Measurements from ENCODE around the gene IL17RD.
A peak's percentile ranks its signal among the peaks of the same experiment; 100 is the strongest.

The IL17RD gene

GRCh38 chr3:57077630-57078343, 87.4 kb downstream of the IL17RD start:
- no peak overlapping the region for H3K4ac ChIP-seq (ENCODE audit: low read length)
- no peak for DNase-seq (ENCODE audit: low spot score)
- H3K27ac ChIP-seq (replicated peaks; ENCODE audit: low read length): no peak overlapping the region
- no peaks in the 10 kb centered on the region for H3K9me3 ChIP-seq (replicated peaks in 1 of 2; ENCODE audit: control insufficient read depth in 2 of 2, insufficient read depth in 1 of 2, low read depth in 1 of 2, low read length in 2 of 2)
- H2AFZ ChIP-seq (ENCODE audit: low read length): peak overlapping the region; percentile 99
- H3K36me3 ChIP-seq (replicated peaks in 1 of 2; ENCODE audit: control insufficient read depth in 2 of 2, insufficient read depth in 2 of 2, low read length in 2 of 2): no peaks in the 10 kb centered on the region
- H3K14ac ChIP-seq (ENCODE audit: low read length): no peak overlapping the region
- no peak overlapping the region for H4K91ac ChIP-seq (ENCODE audit: low read depth, low read length, poor library complexity)
- H3K4me2 ChIP-seq (ENCODE audit: insufficient read depth, low read length, poor library complexity, severe bottlenecking): peak overlapping the region; percentile 100
- no peak overlapping the region for H2AK5ac ChIP-seq (ENCODE audit: low read depth, low read length)
- no peak overlapping the region for H2BK12ac ChIP-seq (ENCODE audit: low read length)
- peak overlapping the region; percentile 61 to 88 for H3K4me3 ChIP-seq (ENCODE audit: low read length in 2 of 2)
- no peak overlapping the region for H2BK5ac ChIP-seq (ENCODE audit: low read length)
- no peaks in the 10 kb centered on the region for H3K79me1 ChIP-seq (ENCODE audit: low read depth, low read length)
- H3K23ac ChIP-seq (ENCODE audit: low read depth, low read length, poor library complexity): no peak overlapping the region
- no CpG with 5 or more reads among the region's 9 CpGs for WGBS, 2 donors (ENCODE audit: extremely low coverage in 2 of 2, insufficient read length in 2 of 2, insufficient replicate concordance in 1 of 2)
- H3K9ac ChIP-seq (ENCODE audit: low read depth, low read length, poor library complexity): no peak overlapping the region
- H2BK120ac ChIP-seq (ENCODE audit: low read depth, low read length): no peak overlapping the region
- H4K8ac ChIP-seq (ENCODE audit: low read depth, low read length): no peak overlapping the region
- H3K18ac ChIP-seq (ENCODE audit: low read length): no peak overlapping the region
- peaks cover 0 to 44% (median 26%) of the 10 kb centered on the region in 3 experiments for H3K27me3 ChIP-seq (ENCODE audit: control insufficient read depth in 3 of 3, insufficient read depth in 3 of 3, low read depth in 1 of 3, low read length in 3 of 3)
- H2BK15ac ChIP-seq (ENCODE audit: low read length): no peak overlapping the region
- peaks cover 3 to 8% of the 10 kb centered on the region in 2 donors for H3K4me1 ChIP-seq (ENCODE audit: control insufficient read depth in 2 of 2, insufficient read depth in 1 of 2, low read depth in 1 of 2, low read length in 2 of 2)

- H2BK5ac ChIP-seq (ENCODE audit: low read length): no peak overlapping the region
- peaks cover 3 to 8% of the 10 kb centered on the region in 2 donors for H3K4me1 ChIP-seq (ENCODE audit: control insufficient read depth in 2 of 2, insufficient read depth in 1 of 2, low read depth in 1 of 2, low read length in 2 of 2)
- H3K23ac ChIP-seq (ENCODE audit: low read depth, low read length, poor library complexity): no peak overlapping the region
- H3K14ac ChIP-seq (ENCODE audit: low read length): no peak overlapping the region
- no peak overlapping the region for H4K8ac ChIP-seq (ENCODE audit: low read depth, low read length)
- no CpG with 5 or more reads among the region's 3 CpGs for WGBS, 2 donors (ENCODE audit: extremely low coverage in 2 of 2, insufficient read length in 2 of 2, insufficient replicate concordance in 1 of 2)
- H3K27ac ChIP-seq (replicated peaks; ENCODE audit: low read length): no peak overlapping the region
- no peak overlapping the region for H2AFZ ChIP-seq (ENCODE audit: low read length)
- H2AK5ac ChIP-seq (ENCODE audit: low read depth, low read length): no peak overlapping the region
- no peaks in the 10 kb centered on the region for H3K36me3 ChIP-seq (replicated peaks in 1 of 2; ENCODE audit: control insufficient read depth in 2 of 2, insufficient read depth in 2 of 2, low read length in 2 of 2)
- no peak overlapping the region for H2BK12ac ChIP-seq (ENCODE audit: low read length)
- no peak overlapping the region for H3K9ac ChIP-seq (ENCODE audit: low read depth, low read length, poor library complexity)
- H3K79me1 ChIP-seq (ENCODE audit: low read depth, low read length): no peaks in the 10 kb centered on the region
- H4K91ac ChIP-seq (ENCODE audit: low read depth, low read length, poor library complexity): no peak overlapping the region
- no peak overlapping the region for H3K4ac ChIP-seq (ENCODE audit: low read length)
- H3K18ac ChIP-seq (ENCODE audit: low read length): no peak overlapping the region
- no peak overlapping the region for H3K4me2 ChIP-seq (ENCODE audit: insufficient read depth, low read length, poor library complexity, severe bottlenecking)
- no peak overlapping the region for H2BK120ac ChIP-seq (ENCODE audit: low read depth, low read length)
- H2BK15ac ChIP-seq (ENCODE audit: low read length): no peak overlapping the region
- peaks cover 0 to 44% (median 26%) of the 10 kb centered on the region in 3 experiments for H3K27me3 ChIP-seq (ENCODE audit: control insufficient read depth in 3 of 3, insufficient read depth in 3 of 3, low read depth in 1 of 3, low read length in 3 of 3)
- no peak overlapping the region for H3K4me3 ChIP-seq (ENCODE audit: low read length in 2 of 2)
- DNase-seq (ENCODE audit: low spot score): no peak
- no peaks in the 10 kb centered on the region for H3K9me3 ChIP-seq (replicated peaks in 1 of 2; ENCODE audit: control insufficient read depth in 2 of 2, insufficient read depth in 1 of 2, low read depth in 1 of 2, low read length in 2 of 2)
Observed at GRCh38 chr3:57076422-57076951, 88.7 kb downstream of the IL17RD start.

- no peak overlapping the region for H2AFZ ChIP-seq (ENCODE audit: low read length)
- H3K4me2 ChIP-seq (ENCODE audit: insufficient read depth, low read length, poor library complexity, severe bottlenecking): no peak overlapping the region
- H3K36me3 ChIP-seq (replicated peaks in 1 of 2; ENCODE audit: control insufficient read depth in 2 of 2, insufficient read depth in 2 of 2, low read length in 2 of 2): no peaks in the 10 kb centered on the region
- no peak overlapping the region for H2BK5ac ChIP-seq (ENCODE audit: low read length)
- H3K9ac ChIP-seq (ENCODE audit: low read depth, low read length, poor library complexity): no peak overlapping the region
- H3K4ac ChIP-seq (ENCODE audit: low read length): no peak overlapping the region
- no peak for DNase-seq (ENCODE audit: low spot score)
- no peaks in the 10 kb centered on the region for H3K79me1 ChIP-seq (ENCODE audit: low read depth, low read length)
- H3K14ac ChIP-seq (ENCODE audit: low read length): no peak overlapping the region
- no peaks in the 10 kb centered on the region for H3K9me3 ChIP-seq (replicated peaks in 1 of 2; ENCODE audit: control insufficient read depth in 2 of 2, insufficient read depth in 1 of 2, low read depth in 1 of 2, low read length in 2 of 2)
- H3K27me3 ChIP-seq (ENCODE audit: control insufficient read depth in 3 of 3, insufficient read depth in 3 of 3, low read depth in 1 of 3, low read length in 3 of 3): peaks cover 0 to 27% (median 17%) of the 10 kb centered on the region in 3 experiments
- H2BK12ac ChIP-seq (ENCODE audit: low read length): no peak overlapping the region
- H4K8ac ChIP-seq (ENCODE audit: low read depth, low read length): no peak overlapping the region
- H2AK5ac ChIP-seq (ENCODE audit: low read depth, low read length): no peak overlapping the region
- H3K23ac ChIP-seq (ENCODE audit: low read depth, low read length, poor library complexity): no peak overlapping the region
- WGBS, 2 donors (ENCODE audit: extremely low coverage in 2 of 2, insufficient read length in 2 of 2, insufficient replicate concordance in 1 of 2): no CpG with 5 or more reads among the region's 4 CpGs
- H3K4me1 ChIP-seq (ENCODE audit: control insufficient read depth in 2 of 2, insufficient read depth in 1 of 2, low read depth in 1 of 2, low read length in 2 of 2): peaks cover 0 to 5% of the 10 kb centered on the region in 2 donors
- H3K27ac ChIP-seq (replicated peaks; ENCODE audit: low read length): no peak overlapping the region
- no peak overlapping the region for H2BK120ac ChIP-seq (ENCODE audit: low read depth, low read length)
- H2BK15ac ChIP-seq (ENCODE audit: low read length): no peak overlapping the region
- H3K4me3 ChIP-seq (ENCODE audit: low read length in 2 of 2): no peak overlapping the region
- no peak overlapping the region for H4K91ac ChIP-seq (ENCODE audit: low read depth, low read length, poor library complexity)
- no peak overlapping the region for H3K18ac ChIP-seq (ENCODE audit: low read length)
Observed at GRCh38 chr3:57074135-57074534, 91.0 kb downstream of the IL17RD start.

- Histone ChIP-seq H3K4me1 (ENCODE audit: control insufficient read depth in 2 of 2, insufficient read depth in 1 of 2, low read depth in 1 of 2, low read length in 2 of 2) (peaks cover 2% of the 10 kb centered on the region in 2 donors), H3K4me3 (ENCODE audit: low read length in 2 of 2) (no peak overlapping the region), H3K4ac (ENCODE audit: low read length) (no peak overlapping the region), H3K36me3 (replicated peaks in 1 of 2; ENCODE audit: control insufficient read depth in 2 of 2, insufficient read depth in 2 of 2, low read length in 2 of 2) (no peaks in the 10 kb centered on the region), H3K9ac (ENCODE audit: low read depth, low read length, poor library complexity) (no peak overlapping the region), H3K79me1 (ENCODE audit: low read depth, low read length) (no peaks in the 10 kb centered on the region), H3K27ac (replicated peaks; ENCODE audit: low read length) (no peak overlapping the region), H2AK5ac (ENCODE audit: low read depth, low read length) (no peak overlapping the region), H2BK5ac (ENCODE audit: low read length) (no peak overlapping the region), H4K8ac (ENCODE audit: low read depth, low read length) (no peak overlapping the region), H3K4me2 (ENCODE audit: insufficient read depth, low read length, poor library complexity, severe bottlenecking) (no peak overlapping the region), H2BK120ac (ENCODE audit: low read depth, low read length) (no peak overlapping the region), H3K27me3 (ENCODE audit: control insufficient read depth in 3 of 3, insufficient read depth in 3 of 3, low read depth in 1 of 3, low read length in 3 of 3) (peaks cover 0 to 23% (median 14%) of the 10 kb centered on the region in 3 experiments), H2BK15ac (ENCODE audit: low read length) (no peak overlapping the region), H3K14ac (ENCODE audit: low read length) (no peak overlapping the region), H3K9me3 (replicated peaks in 1 of 2; ENCODE audit: control insufficient read depth in 2 of 2, insufficient read depth in 1 of 2, low read depth in 1 of 2, low read length in 2 of 2) (no peaks in the 10 kb centered on the region), H3K23ac (ENCODE audit: low read depth, low read length, poor library complexity) (no peak overlapping the region), H3K18ac (ENCODE audit: low read length) (no peak overlapping the region), H2AFZ (ENCODE audit: low read length) (no peak overlapping the region), H4K91ac (ENCODE audit: low read depth, low read length, poor library complexity) (no peak overlapping the region), H2BK12ac (ENCODE audit: low read length) (no peak overlapping the region)
- WGBS, 2 donors (ENCODE audit: extremely low coverage in 2 of 2, insufficient read length in 2 of 2, insufficient replicate concordance in 1 of 2): no CpG with 5 or more reads among the region's 3 CpGs
- DNase-seq (ENCODE audit: low spot score): no peak
Observed at GRCh38 chr3:57073628-57074027, 91.5 kb downstream of the IL17RD start.
